ENCODE results near the gene CCDC91.

The CCDC91 gene

GRCh38 chr12:28278499-28278898 lies 88.2 kb downstream of the CCDC91 start:
- no peaks in the 10 kb centered on the region for H3K36me3 ChIP-seq (ENCODE audit: control insufficient read depth in 1 of 2, insufficient read depth in 2 of 2, low read length in 2 of 2)

GRCh38 chr12:28278960-28279359 lies 88.7 kb downstream of the CCDC91 start:
- no peak overlapping the region for H3K4ac ChIP-seq (ENCODE audit: low read depth, low read length)
- H2BK5ac ChIP-seq (ENCODE audit: low read depth, low read length, poor library complexity): no peak overlapping the region
- DNase-seq: no peak
- WGBS (ENCODE audit: extremely low coverage, insufficient coverage, insufficient read length): no CpG with 5 or more reads among the region's 1 CpG
- H4K12ac ChIP-seq (ENCODE audit: low read depth, low read length): no peak overlapping the region
- no peak overlapping the region for H4K8ac ChIP-seq (ENCODE audit: low read depth, low read length)
- H2BK120ac ChIP-seq (ENCODE audit: insufficient read depth, low read length, poor library complexity): no peak overlapping the region
- H3K79me1 ChIP-seq (ENCODE audit: low read length): no peaks in the 10 kb centered on the region
- H2AK5ac ChIP-seq (ENCODE audit: low read length): no peak overlapping the region
- H3K9ac ChIP-seq (ENCODE audit: low read length): no peak overlapping the region
- H3K4me3 ChIP-seq (ENCODE audit: low read depth, low read length): no peak overlapping the region
- no peak overlapping the region for H3K4me2 ChIP-seq (ENCODE audit: low read length)
- H3K79me2 ChIP-seq (ENCODE audit: control insufficient read depth, insufficient read depth, low read length, poor library complexity): no peaks in the 10 kb centered on the region
- H3K18ac ChIP-seq (ENCODE audit: low read length): no peak overlapping the region
- no peak overlapping the region for H4K91ac ChIP-seq (ENCODE audit: low read depth, low read length)
- H3K23ac ChIP-seq (ENCODE audit: low read length): no peak overlapping the region
- H3K4me1 ChIP-seq (ENCODE audit: control insufficient read depth in 1 of 2, insufficient read depth in 2 of 2, low read length in 2 of 2): no peaks in the 10 kb centered on the region
- no peak overlapping the region for H3K14ac ChIP-seq (ENCODE audit: low read length)
- no peaks in the 10 kb centered on the region for H3K9me3 ChIP-seq (ENCODE audit: insufficient read depth, low read depth, low read length)
- no peak overlapping the region for H3K27ac ChIP-seq (ENCODE audit: low read depth, low read length)
- H2AFZ ChIP-seq (ENCODE audit: insufficient read depth, low read length, poor library complexity): no peak overlapping the region
- no peak overlapping the region for H2BK12ac ChIP-seq (ENCODE audit: low read length)
- no peaks in the 10 kb centered on the region for H3K36me3 ChIP-seq (ENCODE audit: control insufficient read depth in 1 of 2, insufficient read depth in 2 of 2, low read length in 2 of 2)
- H3K27me3 ChIP-seq (ENCODE audit: insufficient read depth, low read length): no peaks in the 10 kb centered on the region

More at GRCh38 chr12:28278499-28278898, 88.2 kb downstream of the CCDC91 start:
- H3K4me2 ChIP-seq (ENCODE audit: low read length): no peak overlapping the region
- H2BK12ac ChIP-seq (ENCODE audit: low read length): no peak overlapping the region
- no peak overlapping the region for H3K27ac ChIP-seq (ENCODE audit: low read depth, low read length)
- no peak overlapping the region for H3K14ac ChIP-seq (ENCODE audit: low read length)
- no peak overlapping the region for H4K91ac ChIP-seq (ENCODE audit: low read depth, low read length)
- H3K27me3 ChIP-seq (ENCODE audit: insufficient read depth, low read length): no peaks in the 10 kb centered on the region
- H3K23ac ChIP-seq (ENCODE audit: low read length): no peak overlapping the region
- H3K9ac ChIP-seq (ENCODE audit: low read length): no peak overlapping the region
- no peak overlapping the region for H4K12ac ChIP-seq (ENCODE audit: low read depth, low read length)
- no peak overlapping the region for H2BK120ac ChIP-seq (ENCODE audit: insufficient read depth, low read length, poor library complexity)
- no peaks in the 10 kb centered on the region for H3K4me1 ChIP-seq (ENCODE audit: control insufficient read depth in 1 of 2, insufficient read depth in 2 of 2, low read length in 2 of 2)
- no peaks in the 10 kb centered on the region for H3K9me3 ChIP-seq (ENCODE audit: insufficient read depth, low read depth, low read length)
- no peak for DNase-seq
- no CpG with 5 or more reads among the region's 1 CpG for WGBS (ENCODE audit: extremely low coverage, insufficient coverage, insufficient read length)
- no peaks in the 10 kb centered on the region for H3K79me2 ChIP-seq (ENCODE audit: control insufficient read depth, insufficient read depth, low read length, poor library complexity)
- no peak overlapping the region for H4K8ac ChIP-seq (ENCODE audit: low read depth, low read length)
- no peak overlapping the region for H2AK5ac ChIP-seq (ENCODE audit: low read length)
- H3K79me1 ChIP-seq (ENCODE audit: low read length): no peaks in the 10 kb centered on the region
- no peak overlapping the region for H2BK5ac ChIP-seq (ENCODE audit: low read depth, low read length, poor library complexity)
- H2AFZ ChIP-seq (ENCODE audit: insufficient read depth, low read length, poor library complexity): no peak overlapping the region
- no peak overlapping the region for H3K18ac ChIP-seq (ENCODE audit: low read length)
- H3K4ac ChIP-seq (ENCODE audit: low read depth, low read length): no peak overlapping the region
- no peak overlapping the region for H3K4me3 ChIP-seq (ENCODE audit: low read depth, low read length)

- Histone ChIP-seq H3K4me1 (ENCODE audit: control insufficient read depth in 1 of 2, insufficient read depth in 2 of 2, low read length in 2 of 2) (no peaks in the 10 kb centered on the region), H3K79me1 (ENCODE audit: low read length) (no peaks in the 10 kb centered on the region), H4K12ac (ENCODE audit: low read depth, low read length) (no peak overlapping the region), H3K4ac (ENCODE audit: low read depth, low read length) (no peak overlapping the region), H2AFZ (ENCODE audit: insufficient read depth, low read length, poor library complexity) (no peak overlapping the region), H3K4me3 (ENCODE audit: low read depth, low read length) (no peak overlapping the region), H3K9me3 (ENCODE audit: insufficient read depth, low read depth, low read length) (peaks cover 2% of the 10 kb centered on the region), H4K8ac (ENCODE audit: low read depth, low read length) (no peak overlapping the region), H4K91ac (ENCODE audit: low read depth, low read length) (no peak overlapping the region), H3K79me2 (ENCODE audit: control insufficient read depth, insufficient read depth, low read length, poor library complexity) (no peaks in the 10 kb centered on the region), H3K9ac (ENCODE audit: low read length) (no peak overlapping the region), H2BK12ac (ENCODE audit: low read length) (no peak overlapping the region), H3K4me2 (ENCODE audit: low read length) (no peak overlapping the region), H2AK5ac (ENCODE audit: low read length) (no peak overlapping the region), H3K27me3 (ENCODE audit: insufficient read depth, low read length) (no peaks in the 10 kb centered on the region), H3K36me3 (ENCODE audit: control insufficient read depth in 1 of 2, insufficient read depth in 2 of 2, low read length in 2 of 2) (no peaks in the 10 kb centered on the region), H3K27ac (ENCODE audit: low read depth, low read length) (no peak overlapping the region), H2BK5ac (ENCODE audit: low read depth, low read length, poor library complexity) (no peak overlapping the region), H2BK120ac (ENCODE audit: insufficient read depth, low read length, poor library complexity) (no peak overlapping the region), H3K18ac (ENCODE audit: low read length) (no peak overlapping the region), H3K14ac (ENCODE audit: low read length) (no peak overlapping the region), H3K23ac (ENCODE audit: low read length) (no peak overlapping the region)
- DNase-seq: no peak
Observed at GRCh38 chr12:28286352-28286751, 96.1 kb downstream of the CCDC91 start.

GRCh38 chr12:28290262-28290661 lies 100.0 kb downstream of the CCDC91 start:
- Histone ChIP-seq H3K79me1 (ENCODE audit: low read length) (no peaks in the 10 kb centered on the region), H2BK12ac (ENCODE audit: low read length) (no peak overlapping the region), H3K36me3 (ENCODE audit: control insufficient read depth in 1 of 2, insufficient read depth in 2 of 2, low read length in 2 of 2) (no peaks in the 10 kb centered on the region), H2BK5ac (ENCODE audit: low read depth, low read length, poor library complexity) (no peak overlapping the region), H3K4me2 (ENCODE audit: low read length) (no peak overlapping the region), H2AK5ac (ENCODE audit: low read length) (no peak overlapping the region), H3K9ac (ENCODE audit: low read length) (no peak overlapping the region), H2AFZ (ENCODE audit: insufficient read depth, low read length, poor library complexity) (no peak overlapping the region), H3K4me1 (ENCODE audit: control insufficient read depth in 1 of 2, insufficient read depth in 2 of 2, low read length in 2 of 2) (no peaks in the 10 kb centered on the region), H3K27me3 (ENCODE audit: insufficient read depth, low read length) (no peaks in the 10 kb centered on the region), H3K79me2 (ENCODE audit: control insufficient read depth, insufficient read depth, low read length, poor library complexity) (no peaks in the 10 kb centered on the region), H3K9me3 (ENCODE audit: insufficient read depth, low read depth, low read length) (peaks cover 2% of the 10 kb centered on the region), H3K4ac (ENCODE audit: low read depth, low read length) (no peak overlapping the region), H3K18ac (ENCODE audit: low read length) (no peak overlapping the region), H4K91ac (ENCODE audit: low read depth, low read length) (no peak overlapping the region), H4K8ac (ENCODE audit: low read depth, low read length) (no peak overlapping the region), H3K27ac (ENCODE audit: low read depth, low read length) (no peak overlapping the region), H2BK120ac (ENCODE audit: insufficient read depth, low read length, poor library complexity) (no peak overlapping the region), H3K23ac (ENCODE audit: low read length) (no peak overlapping the region), H4K12ac (ENCODE audit: low read depth, low read length) (no peak overlapping the region), H3K4me3 (ENCODE audit: low read depth, low read length) (no peak overlapping the region), H3K14ac (ENCODE audit: low read length) (no peak overlapping the region)
- no peak for DNase-seq

GRCh38 chr12:28292699-28293098 lies 102.4 kb downstream of the CCDC91 start:
- Histone ChIP-seq H3K9ac (ENCODE audit: low read length) (no peak overlapping the region), H3K36me3 (ENCODE audit: control insufficient read depth in 1 of 2, insufficient read depth in 2 of 2, low read length in 2 of 2) (no peaks in the 10 kb centered on the region), H3K4ac (ENCODE audit: low read depth, low read length) (no peak overlapping the region), H3K18ac (ENCODE audit: low read length) (no peak overlapping the region), H3K4me3 (ENCODE audit: low read depth, low read length) (no peak overlapping the region), H3K79me1 (ENCODE audit: low read length) (no peaks in the 10 kb centered on the region), H2AK5ac (ENCODE audit: low read length) (no peak overlapping the region), H3K4me1 (ENCODE audit: control insufficient read depth in 1 of 2, insufficient read depth in 2 of 2, low read length in 2 of 2) (no peaks in the 10 kb centered on the region), H4K8ac (ENCODE audit: low read depth, low read length) (no peak overlapping the region), H2BK12ac (ENCODE audit: low read length) (no peak overlapping the region), H3K4me2 (ENCODE audit: low read length) (no peak overlapping the region), H3K27ac (ENCODE audit: low read depth, low read length) (no peak overlapping the region), H3K27me3 (ENCODE audit: insufficient read depth, low read length) (no peaks in the 10 kb centered on the region), H4K12ac (ENCODE audit: low read depth, low read length) (no peak overlapping the region), H2BK5ac (ENCODE audit: low read depth, low read length, poor library complexity) (no peak overlapping the region), H3K23ac (ENCODE audit: low read length) (no peak overlapping the region), H4K91ac (ENCODE audit: low read depth, low read length) (no peak overlapping the region), H2AFZ (ENCODE audit: insufficient read depth, low read length, poor library complexity) (no peak overlapping the region), H3K9me3 (ENCODE audit: insufficient read depth, low read depth, low read length) (peaks cover 2% of the 10 kb centered on the region), H2BK120ac (ENCODE audit: insufficient read depth, low read length, poor library complexity) (no peak overlapping the region), H3K79me2 (ENCODE audit: control insufficient read depth, insufficient read depth, low read length, poor library complexity) (no peaks in the 10 kb centered on the region), H3K14ac (ENCODE audit: low read length) (no peak overlapping the region)
- whole genome bisulfite sequencing (ENCODE audit: extremely low coverage, insufficient coverage, insufficient read length): no CpG with 5 or more reads among the region's 2 CpGs
- no peak for DNase-seq

All from trophoblast cell (in vitro differentiated cells and primary cell).